Hepatocyte (in vitro differentiated cells): ENCODE measurements around the gene CDH4. TPM values are rescaled to one million over a fixed set of nuclear protein-coding genes. Genes with fewer than 3 reads are reported as not detected.

Experiments used
- DNase-seq: peaks from one replicate; pipeline ENCODE4 v3.0.0-alpha.2; 2016; ENCODE audit warnings: low spot score
- H2AFZ ChIP-seq: fragments of 200-600 bp; sonication (generic); 2 replicates; pipeline ENCODE4 v1.6.0; 2016; ENCODE audit warnings: antibody characterized with exemption, mild to moderate bottlenecking
- H3K27ac ChIP-seq: fragments of 200-600 bp; sonication (generic); 2 replicates; pipeline ENCODE4 v1.5.1; 2016; ENCODE audit warnings: mild to moderate bottlenecking
- H3K27me3 ChIP-seq: fragments of 200-600 bp; sonication (generic); 2 replicates; pipeline ENCODE4 v1.6.1; 2016
- H3K36me3 ChIP-seq: fragments of 200-600 bp; sonication (generic); replicated peaks from 2 replicates; pipeline ENCODE4 v1.5.1; 2016; ENCODE audit warnings: low read depth; ENCODE audit not compliant: insufficient read depth
- H3K4me1 ChIP-seq: fragments of 200-600 bp; sonication (generic); 2 replicates; pipeline ENCODE4 v1.5.1; 2016; ENCODE audit warnings: mild to moderate bottlenecking, moderate library complexity; ENCODE audit not compliant: insufficient read depth
- H3K4me2 ChIP-seq: fragments of 200-600 bp; sonication (generic); 2 replicates; pipeline ENCODE4 v1.6.0; 2016
- H3K4me3 ChIP-seq: fragments of 200-600 bp; sonication (generic); 2 replicates; pipeline ENCODE4 v1.5.1; 2016; ENCODE audit warnings: mild to moderate bottlenecking
- H3K79me2 ChIP-seq: fragments of 200-600 bp; sonication (generic); 2 replicates; pipeline ENCODE4 v1.6.0; 2017; ENCODE audit warnings: mild to moderate bottlenecking
- H3K9me2 ChIP-seq: fragments of 200-600 bp; sonication (generic); replicated peaks from 2 replicates; pipeline ENCODE4 v1.6.0; 2017; ENCODE audit warnings: mild to moderate bottlenecking; ENCODE audit not compliant: insufficient read depth
- H3K9me3 ChIP-seq: fragments of 200-600 bp; sonication (generic); 2 replicates; pipeline ENCODE4 v1.5.1; 2016; ENCODE audit warnings: low read depth, mild to moderate bottlenecking
- H4K20me1 ChIP-seq: fragments of 200-600 bp; sonication (generic); 2 replicates; pipeline ENCODE4 v1.6.0; 2016; ENCODE audit warnings: mild to moderate bottlenecking; ENCODE audit not compliant: insufficient read depth, poor library complexity, severe bottlenecking
- CTCF ChIP-seq: fragments of 200-600 bp; sonication (generic); IDR thresholded peaks from 2 replicates; pipeline ENCODE4 v1.5.1; 2016; ENCODE audit warnings: antibody characterized with exemption, mild to moderate bottlenecking; ENCODE audit not compliant: poor library complexity
- EZH2 ChIP-seq: fragments of 200-600 bp; sonication (generic); IDR thresholded peaks from 2 replicates; pipeline ENCODE4 v1.6.1; 2016; ENCODE audit warnings: antibody characterized with exemption, mild to moderate bottlenecking, borderline replicate concordance
- EZH2phosphoT487 ChIP-seq: fragments of 200-600 bp; sonication (generic); IDR thresholded peaks from one replicate; pipeline ENCODE4 v1.6.1; 2018; ENCODE audit warnings: antibody characterized with exemption, mild to moderate bottlenecking, low read depth, moderate library complexity; ENCODE audit not compliant: unreplicated experiment, severe bottlenecking
- WGBS: methylation state at CpG from one replicate; pipeline ENCODE4 v1.1.6; 2016; ENCODE audit warnings: low lambda C conversion rate; ENCODE audit errors: missing lambda C conversion rate; 5-methylcytosine and 5-hydroxymethylcytosine counted together
- polyA plus RNA-seq: library from polyadenylated mRNA; unstranded; fragments of >200 nt; fragmentation: Nextera tagmentation; extraction: Ambion mirVana; gene quantifications from 2 replicates; pipeline ENCODE4 v1.2.1, GENCODE V29; 2016
- total RNA-seq: library from RNA; depleted of rRNA; stranded (reverse); fragments of >200 nt; gene quantifications from 2 replicates; pipeline ENCODE4 v1.2.3, GENCODE V29; 2014

Gene CDH4
- total and polyA plus RNA-seq, 2 experiments from 2014 or later = 0.53 to 0.73 TPM

- Histone ChIP-seq H3K36me3 (no peaks in the 10 kb centered on the region), H3K9me3 (no peaks in the 10 kb centered on the region), H3K9me2 (no peaks in the 10 kb centered on the region), H4K20me1 (no peaks in the 10 kb centered on the region), H3K27ac (no peak overlapping the region), H3K4me3 (no peak overlapping the region), H3K4me1 (no peaks in the 10 kb centered on the region), H2AFZ (no peak overlapping the region), H3K79me2 (no peaks in the 10 kb centered on the region), H3K27me3 (peaks cover 5% of the 10 kb centered on the region), H3K4me2 (no peak overlapping the region)
- TF ChIP-seq EZH2 (no peak), EZH2phosphoT487 (no peak)
- 90% methylated on average over 14 of the region's 14 CpGs for WGBS
- DNase-seq = no peak
Observed at GRCh38 chr20:61570646-61571195, 318.7 kb downstream of the CDH4 start.

- Histone ChIP-seq H3K36me3 (no peaks in the 10 kb centered on the region), H3K79me2 (no peaks in the 10 kb centered on the region), H3K9me3 (no peaks in the 10 kb centered on the region), H3K27me3 (peaks cover 5% of the 10 kb centered on the region), H3K9me2 (no peaks in the 10 kb centered on the region), H3K4me3 (no peak overlapping the region), H3K4me1 (no peaks in the 10 kb centered on the region), H3K4me2 (no peak overlapping the region), H4K20me1 (no peaks in the 10 kb centered on the region), H3K27ac (no peak overlapping the region), H2AFZ (no peak overlapping the region)
- no peak for DNase-seq
- 85% methylated on average over 9 of the region's 9 CpGs for WGBS
- TF ChIP-seq EZH2 = no peak
- TF ChIP-seq EZH2phosphoT487 = no peak
- TF ChIP-seq CTCF = no peak
Observed at GRCh38 chr20:61571221-61571620, 319.2 kb downstream of the CDH4 start.

- Histone ChIP-seq H3K9me3 (no peaks in the 10 kb centered on the region), H3K4me1 (no peaks in the 10 kb centered on the region), H4K20me1 (no peaks in the 10 kb centered on the region), H3K9me2 (no peaks in the 10 kb centered on the region), H3K27ac (no peak overlapping the region), H3K79me2 (no peaks in the 10 kb centered on the region), H3K27me3 (peaks cover 8% of the 10 kb centered on the region), H3K4me3 (no peak overlapping the region), H3K4me2 (no peak overlapping the region), H3K36me3 (no peaks in the 10 kb centered on the region), H2AFZ (no peak overlapping the region)
- 81% methylated on average over 13 of the region's 13 CpGs for WGBS
- no peak for TF ChIP-seq CTCF
- TF ChIP-seq EZH2phosphoT487 = no peak
- TF ChIP-seq EZH2 = no peak
- DNase-seq = no peak
Observed at GRCh38 chr20:61571916-61572711, 320.1 kb downstream of the CDH4 start.

GRCh38 chr20:61572789-61573188 lies 320.7 kb downstream of the CDH4 start:
- H3K79me2 ChIP-seq = no peaks in the 10 kb centered on the region
- no peak overlapping the region for H3K27ac ChIP-seq
- no peak overlapping the region for H3K4me3 ChIP-seq
- no peak for DNase-seq
- H3K36me3 ChIP-seq = no peaks in the 10 kb centered on the region
- H3K27me3 ChIP-seq = peaks cover 8% of the 10 kb centered on the region
- no peak overlapping the region for H2AFZ ChIP-seq
- WGBS = 89% methylated on average over 7 of the region's 7 CpGs
- no peaks in the 10 kb centered on the region for H3K9me2 ChIP-seq
- no peak overlapping the region for H3K4me2 ChIP-seq
- no peaks in the 10 kb centered on the region for H3K9me3 ChIP-seq
- no peaks in the 10 kb centered on the region for H4K20me1 ChIP-seq
- H3K4me1 ChIP-seq = no peaks in the 10 kb centered on the region
- TF ChIP-seq EZH2phosphoT487 = no peak
- TF ChIP-seq EZH2 = no peak
